Psoas muscle (tissue), 8 donors: ENCODE measurements around the gene TAS1R1. TPM values are rescaled to one million over a fixed set of nuclear protein-coding genes. Genes with fewer than 3 reads are reported as not detected.
A peak's percentile ranks its signal among the peaks of the same experiment; 100 is the strongest.

Experiments
- ATAC-seq, 4 donors: fragments of 200-7000 bp; cut with Tn5 transposase; one replicate each; pipeline ENCODE4 v1.9.1; 2020; ENCODE audit warnings: moderate library complexity in 3 of 4, mild to moderate bottlenecking in 2 of 4
- DNase-seq, 2 donors: peaks; one replicate each; pipeline ENCODE4 v3.0.0-alpha.2; 2020
- H3K27ac ChIP-seq: fragments of 200-600 bp; one replicate; pipeline ENCODE4 v1.8.0; 2022
- H3K27me3 ChIP-seq, 3 donors: fragments of 200-600 bp in 1 of 3; one replicate each; pipeline versions ENCODE4 v1.6.1 to v1.8.0; 2013 to 2022; ENCODE audit warnings: low read length in 2 of 3, mild to moderate bottlenecking in 2 of 3, moderate library complexity in 1 of 3; ENCODE audit not compliant: insufficient read depth in 3 of 3
- H3K36me3 ChIP-seq, 2 donors: fragments of 200-600 bp in 1 of 2; one replicate each; pipeline versions ENCODE4 v1.6.1 to v1.8.0; 2013 to 2022; ENCODE audit warnings: low read depth in 1 of 2, mild to moderate bottlenecking in 1 of 2, moderate library complexity in 1 of 2; ENCODE audit not compliant: insufficient read depth in 1 of 2
- H3K4me1 ChIP-seq: fragments of 200-600 bp; one replicate; pipeline ENCODE4 v1.8.0; 2022
- H3K4me3 ChIP-seq: fragments of 200-600 bp; one replicate; pipeline ENCODE4 v1.8.0; 2022; ENCODE audit warnings: mild to moderate bottlenecking
- H3K9me3 ChIP-seq: fragments of 200-600 bp; one replicate; pipeline ENCODE4 v1.8.0; 2022
- CTCF ChIP-seq: fragments of 200-600 bp; IDR thresholded peaks from one replicate; pipeline ENCODE4 v1.8.0; 2022; ENCODE audit warnings: antibody characterized with exemption
- WGBS, 3 donors: extraction: QIAGEN DNeasy Blood & Tissue Kit; methylation state at CpG; one replicate each; pipeline versions ENCODE4 v1.1.6 to v1.1.7; 2013; 5-methylcytosine and 5-hydroxymethylcytosine counted together
- intact Hi-C, 2 donors: fragments of 100-400 bp; cut with DNase I; formaldehyde crosslinking; loops; one replicate each; pipeline versions ENCODE4 v1.11.0 to v1.14.2; 2022
- polyA plus RNA-seq, 3 donors: library from polyadenylated mRNA; stranded (reverse); fragments of 200-250 nt; gene quantifications; one replicate each; pipeline ENCODE4 v1.2.3, GENCODE V29; 2013
- total RNA-seq, 4 donors: library from RNA; stranded (reverse); fragmentation: NEBNext Ultra II Directional in 2 of 4; extraction: Animal tissue kit (Norgen Biotek cat#: 25700) in 2 of 4; gene quantifications; one replicate each; pipeline versions ENCODE4 v1.2.1 to v1.2.4, GENCODE V29; 2021 to 2023
- donor health status: healthy with polysubstance abuse.
- donor health status: DM: no; HTN: no; CAD: no; lungs with moderate emphysema.
- donor health status: Bipolar disorder and iron deficiency.
- donor health status: healthy.
- donor health status: DM: yes; HTN: yes; CAD: no.
- donor health status: DM: no; HTN: no; CAD: no.
- donor health status: DM: no; HTN: no; CAD: no.
- donor health status: DM: yes; HTN: yes; CAD: no.

The TAS1R1 gene
- total and polyA plus RNA-seq, 7 donors: 0.04 to 0.16 TPM; not detected in 5

GRCh38 chr1:6594977-6595740 lies 40.1 kb downstream of the TAS1R1 start:
- no peak for TF ChIP-seq CTCF
- H3K27ac ChIP-seq: peak overlapping the region; percentile 98
- DNase-seq: peak in 1 of 2 donors; percentile 81
- ATAC-seq: peak in 3 of 4 donors; percentile 5 to 39 (median 35)
- intact Hi-C loops: no loop called here
- H3K4me3 ChIP-seq: no peak overlapping the region
- H3K4me1 ChIP-seq: peaks cover 76% of the 10 kb centered on the region
- no peaks in the 10 kb centered on the region for H3K27me3 ChIP-seq
- 62 to 85% (median 66%) methylated on average over 11 of the region's 11 CpGs for WGBS, 3 donors
- no peaks in the 10 kb centered on the region for H3K9me3 ChIP-seq
- H3K36me3 ChIP-seq: peaks cover 7 to 89% of the 10 kb centered on the region in 2 donors

- peak overlapping the region; percentile 87 for H3K4me3 ChIP-seq
Measured at GRCh38 chr1:6596351-6596750, 41.2 kb downstream of the TAS1R1 start.

GRCh38 chr1:6596886-6597776 lies 42.0 kb downstream of the TAS1R1 start:
- DNase-seq: no peak
- WGBS, 3 donors: 32 to 55% (median 33%) methylated on average over 15 of the region's 15 CpGs
- peak in 1 of 4 donors; percentile 2 for ATAC-seq

More at GRCh38 chr1:6596351-6596750, 41.2 kb downstream of the TAS1R1 start:
- intact Hi-C loops: no loop called here
- WGBS, 3 donors: 37 to 59% (median 54%) methylated on average over 7 of the region's 7 CpGs
- ATAC-seq (no peak), DNase-seq (no peak)
- TF ChIP-seq CTCF: no peak
- H3K27me3 ChIP-seq: no peaks in the 10 kb centered on the region
- H3K36me3 ChIP-seq: peaks cover 7 to 77% of the 10 kb centered on the region in 2 donors
- no peaks in the 10 kb centered on the region for H3K9me3 ChIP-seq
- H3K4me1 ChIP-seq: peaks cover 65% of the 10 kb centered on the region
- peak overlapping the region; percentile 98 for H3K27ac ChIP-seq

GRCh38 chr1:6597777-6598131 lies 42.6 kb downstream of the TAS1R1 start:
- ATAC-seq (no peak), DNase-seq (no peak)
- Histone ChIP-seq H3K36me3 (peaks cover 7 to 63% of the 10 kb centered on the region in 2 donors), H3K27ac (peak overlapping the region; percentile 98), H3K4me1 (peaks cover 51% of the 10 kb centered on the region), H3K9me3 (no peaks in the 10 kb centered on the region), H3K4me3 (peak overlapping the region; percentile 87), H3K27me3 (no peaks in the 10 kb centered on the region)
- no peak for TF ChIP-seq CTCF
- 24 to 39% (median 26%) methylated on average over 6 of the region's 6 CpGs for WGBS, 3 donors
- intact Hi-C loops: no loop called here

More at GRCh38 chr1:6596886-6597776, 42.0 kb downstream of the TAS1R1 start:
- peak overlapping the region; percentile 98 for H3K27ac ChIP-seq
- no peak for TF ChIP-seq CTCF
- no peaks in the 10 kb centered on the region for H3K9me3 ChIP-seq
- peaks cover 57% of the 10 kb centered on the region for H3K4me1 ChIP-seq
- intact Hi-C loops: no loop called here
- H3K36me3 ChIP-seq: peaks cover 7 to 69% of the 10 kb centered on the region in 2 donors
- H3K27me3 ChIP-seq: no peaks in the 10 kb centered on the region
- H3K4me3 ChIP-seq: peak overlapping the region; percentile 87
